GM12878 (cell line): ENCODE data around the gene NCKAP5. TPM values are rescaled to one million over a fixed set of nuclear protein-coding genes. Genes with fewer than 3 reads are reported as not detected.

Source experiments
- ATAC-seq: fragments of 200-7000 bp; cut with Tn5 transposase; 3 replicates; pipeline ENCODE4 v1.9.1; 2020; ENCODE audit warnings: mild to moderate bottlenecking, moderate library complexity
- BruUV-seq: library from RNA; stranded (reverse); fragments of 400-500 nt; replicated peaks from 2 replicates; lab custom pipeline; 2021; lab: Mats Ljungman, UMichigan
- CTCF ChIA-PET: fragments of 300-600 bp; sonication (Branson Sonifier 250); formaldehyde crosslinking; extraction: SDS; loops from one replicate; lab custom pipeline; 2021; ENCODE audit warnings: inconsistent platforms; lab: Yijun Ruan, JAX
- POLR2A ChIA-PET: fragments of 350-600 bp; formaldehyde crosslinking; extraction: SDS; loops from one replicate; lab custom pipeline; 2021; ENCODE audit warnings: inconsistent platforms; lab: Charles Lee
- RAD21 ChIA-PET: fragments of 300-600 bp; sonication (Branson Sonifier 250); formaldehyde crosslinking; loops from one replicate; lab custom pipeline; 2023; ENCODE audit warnings: antibody characterized with exemption; ENCODE audit not compliant: unreplicated experiment; lab: Charles Lee
- SMC1A ChIA-PET: fragments of 300-600 bp; sonication (Branson Sonifier 250); formaldehyde crosslinking; loops from one replicate; lab custom pipeline; 2023; ENCODE audit not compliant: unreplicated experiment, uncharacterized antibody; lab: Charles Lee
- DNase-seq: peaks from one replicate; pipeline ENCODE4 v3.0.0-alpha.2; 2011; ENCODE audit warnings: low read depth, low spot score
- FAIRE-seq: peaks from 3 replicates; lab custom pipeline; 2011; peaks lifted over from hg19 to GRCh38; lab: Jason Lieb, UNC
- H2AFZ ChIP-seq: 2 replicates; pipeline ENCODE4 v1.6.0; 2011; ENCODE audit warnings: low read depth, low read length, control low read depth; ENCODE audit not compliant: control insufficient read depth
- H3K27ac ChIP-seq: 2 replicates; pipeline ENCODE4 v1.5.1; 2011; ENCODE audit warnings: control low read depth; ENCODE audit not compliant: control insufficient read depth, insufficient read depth
- H3K27me3 ChIP-seq, 2 experiments: replicated peaks in 1 of 2; 2 replicates each; pipeline versions ENCODE4 v1.6.0 to v1.6.1; 2011; ENCODE audit warnings: low read length in 1 of 2; ENCODE audit not compliant: control insufficient read depth in 2 of 2, insufficient read depth in 2 of 2
- H3K36me3 ChIP-seq, 2 experiments: 2 replicates each; pipeline ENCODE4 v1.5.1; 2011; ENCODE audit warnings: low read length in 1 of 2; ENCODE audit not compliant: control insufficient read depth in 2 of 2, insufficient read depth in 2 of 2
- H3K4me1 ChIP-seq: 2 replicates; pipeline ENCODE4 v1.6.1; 2011; ENCODE audit warnings: mild to moderate bottlenecking, low read length, moderate library complexity, mixed read lengths; ENCODE audit not compliant: control insufficient read depth, insufficient read depth
- H3K4me2 ChIP-seq: 2 replicates; pipeline ENCODE4 v1.6.0; 2011; ENCODE audit warnings: control low read depth; ENCODE audit not compliant: control insufficient read depth, insufficient read depth
- H3K4me3 ChIP-seq: fragments of 200-600 bp; sonication (generic); 2 replicates; pipeline ENCODE4 v1.5.1; 2016
- H3K79me2 ChIP-seq: 2 replicates; pipeline ENCODE4 v1.6.0; 2011; ENCODE audit warnings: low read length; ENCODE audit not compliant: control insufficient read depth, insufficient read depth
- H3K9ac ChIP-seq: 2 replicates; pipeline ENCODE4 v1.8.0; 2011; ENCODE audit warnings: low read length, control low read depth, mixed read lengths; ENCODE audit not compliant: control insufficient read depth, insufficient read depth
- H3K9me3 ChIP-seq: replicated peaks from 3 replicates; pipeline ENCODE4 v1.5.1; 2011; ENCODE audit warnings: mild to moderate bottlenecking, low read length; ENCODE audit not compliant: control insufficient read depth, insufficient read depth
- H4K20me1 ChIP-seq: 2 replicates; pipeline ENCODE4 v1.6.0; 2011; ENCODE audit not compliant: control insufficient read depth, insufficient read depth
- CHD1 ChIP-seq: IDR thresholded peaks from 2 replicates; pipeline ENCODE4 v1.6.1; 2012; ENCODE audit warnings: low read depth, low read length, improper control_type of control experiment
- ETV6 ChIP-seq, 2 experiments: fragments of 450-650 bp in 1 of 2; IDR thresholded peaks in 1 of 2; conservative IDR thresholded peaks in 1 of 2; 2 replicates each; pipeline ENCODE4 v1.6.1; 2014; ENCODE audit warnings: antibody characterized with exemption in 1 of 2, borderline replicate concordance in 1 of 2, low read depth in 1 of 2, mild to moderate bottlenecking in 1 of 2, moderate library complexity in 1 of 2
- IKZF1 ChIP-seq: fragments of 450-650 bp; conservative IDR thresholded peaks from 2 replicates; pipeline ENCODE4 v1.6.1; 2017; ENCODE audit warnings: antibody characterized with exemption, mild to moderate bottlenecking
- MEF2A ChIP-seq: IDR thresholded peaks from 2 replicates; pipeline ENCODE4 v1.6.1; 2011; ENCODE audit warnings: low read depth, mild to moderate bottlenecking, low read length, moderate library complexity; ENCODE audit not compliant: insufficient read depth
- RAD21 ChIP-seq: IDR thresholded peaks from 2 replicates; pipeline ENCODE4 v1.6.1; 2011; ENCODE audit warnings: mild to moderate bottlenecking, low read depth, low read length, moderate library complexity; ENCODE audit not compliant: insufficient read depth
- RUNX3 ChIP-seq: IDR thresholded peaks from 2 replicates; pipeline ENCODE4 v1.6.1; 2012; ENCODE audit warnings: low read length, inconsistent platforms
- SP1 ChIP-seq: IDR thresholded peaks from one replicate; pipeline ENCODE4 v1.6.1; 2011; ENCODE audit warnings: low read depth, low read length
- ZNF217 ChIP-seq: fragments of 450-650 bp; IDR thresholded peaks from 2 replicates; pipeline ENCODE4 v1.6.1; 2017; ENCODE audit warnings: antibody characterized with exemption, mild to moderate bottlenecking
- ZNF384 ChIP-seq: IDR thresholded peaks from 2 replicates; pipeline ENCODE4 v1.6.1; 2012; ENCODE audit warnings: low read depth, mild to moderate bottlenecking, low read length, improper control_type of control experiment, borderline replicate concordance
- in situ Hi-C: fragments of 300-500 bp; cut with MboI; formaldehyde crosslinking; loops from 9 replicates; pipeline ENCODE4 v1.14.3; 2018; ENCODE audit warnings: mixed read lengths
- intact Hi-C: fragments of 100-400 bp; cut with micrococcal nuclease; formaldehyde crosslinking; loops from one replicate; pipeline ENCODE4 v1.14.2; 2022; ENCODE audit not compliant: unreplicated experiment
- polyA plus RNA-seq, 11 experiments: library from polyadenylated mRNA; depleted of rRNA in 4 of 11; unstranded in 6 of 11; stranded (reverse) in 5 of 11; fragments of >200 nt; fragmentation: Nextera tagmentation in 4 of 11; fragmentation: Illumina TruSeq in 1 of 11; extraction: Ambion mirVana in 4 of 11; extraction: Trizol in 1 of 11; gene quantifications; 1 replicate in 1 of 11; 2 replicates in 10 of 11; pipeline versions ENCODE4 v1.2.1 to v1.2.3, GENCODE V29; 2011 to 2016; ENCODE audit warnings: inconsistent platforms in 2 of 11, missing spikeins in 2 of 11, low read depth in 1 of 11
- total RNA-seq, 4 experiments: library from RNA; depleted of rRNA in 3 of 4; stranded (reverse); fragments of >200 nt in 3 of 4; fragmentation: Illumina TruSeq in 1 of 4; extraction: Trizol in 1 of 4; gene quantifications; 2 replicates each; pipeline versions ENCODE4 v1.2.1 to v1.2.3, GENCODE V29; 2013 to 2021
- TF ChIP-seq, protein P1 (sequence below): IDR thresholded peaks from 2 replicates; pipeline ENCODE4 v1.6.1; 2012; ENCODE audit warnings: improper control_type of control experiment, low read depth, low read length; ENCODE audit not compliant: insufficient replicate concordance
- TF ChIP-seq, protein P2 (sequence below): fragments of 450-650 bp; conservative IDR thresholded peaks from 2 replicates; pipeline ENCODE4 v1.6.1; 2017; ENCODE audit warnings: mild to moderate bottlenecking, moderate library complexity
- TF ChIP-seq, protein P3 (sequence below): fragments of 450-650 bp; IDR thresholded peaks from 2 replicates; pipeline ENCODE4 v1.6.1; 2016; ENCODE audit warnings: mild to moderate bottlenecking

The NCKAP5 gene
- total and polyA plus RNA-seq, 10 of the 15 experiments (the other 5 are each of a cell fraction or from before 2014, with no cell fraction given) = 0.06 to 0.44 (median 0.16) TPM

DNA sequence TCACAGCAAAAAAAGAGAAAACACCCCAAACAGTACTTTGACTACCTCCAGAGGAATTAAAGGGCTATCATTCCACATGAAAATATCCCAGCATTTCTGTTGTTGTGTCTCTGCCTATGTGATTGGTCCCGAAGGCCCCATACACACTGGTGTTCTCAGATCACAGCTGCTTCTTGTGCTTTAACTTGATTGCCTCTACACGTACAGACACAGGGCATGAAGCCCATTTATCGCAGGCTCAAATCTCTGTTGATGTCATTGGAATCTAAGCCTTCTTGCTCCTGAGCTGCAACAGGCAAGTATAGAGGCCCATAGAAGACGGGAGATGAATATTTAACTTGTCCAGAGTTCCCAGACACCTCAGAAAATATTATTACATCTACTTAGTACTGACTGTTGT is 405.2 kb downstream of the NCKAP5 start (continued):
- no peak for TF ChIP-seq SP1
- TF ChIP-seq, protein P1, sequence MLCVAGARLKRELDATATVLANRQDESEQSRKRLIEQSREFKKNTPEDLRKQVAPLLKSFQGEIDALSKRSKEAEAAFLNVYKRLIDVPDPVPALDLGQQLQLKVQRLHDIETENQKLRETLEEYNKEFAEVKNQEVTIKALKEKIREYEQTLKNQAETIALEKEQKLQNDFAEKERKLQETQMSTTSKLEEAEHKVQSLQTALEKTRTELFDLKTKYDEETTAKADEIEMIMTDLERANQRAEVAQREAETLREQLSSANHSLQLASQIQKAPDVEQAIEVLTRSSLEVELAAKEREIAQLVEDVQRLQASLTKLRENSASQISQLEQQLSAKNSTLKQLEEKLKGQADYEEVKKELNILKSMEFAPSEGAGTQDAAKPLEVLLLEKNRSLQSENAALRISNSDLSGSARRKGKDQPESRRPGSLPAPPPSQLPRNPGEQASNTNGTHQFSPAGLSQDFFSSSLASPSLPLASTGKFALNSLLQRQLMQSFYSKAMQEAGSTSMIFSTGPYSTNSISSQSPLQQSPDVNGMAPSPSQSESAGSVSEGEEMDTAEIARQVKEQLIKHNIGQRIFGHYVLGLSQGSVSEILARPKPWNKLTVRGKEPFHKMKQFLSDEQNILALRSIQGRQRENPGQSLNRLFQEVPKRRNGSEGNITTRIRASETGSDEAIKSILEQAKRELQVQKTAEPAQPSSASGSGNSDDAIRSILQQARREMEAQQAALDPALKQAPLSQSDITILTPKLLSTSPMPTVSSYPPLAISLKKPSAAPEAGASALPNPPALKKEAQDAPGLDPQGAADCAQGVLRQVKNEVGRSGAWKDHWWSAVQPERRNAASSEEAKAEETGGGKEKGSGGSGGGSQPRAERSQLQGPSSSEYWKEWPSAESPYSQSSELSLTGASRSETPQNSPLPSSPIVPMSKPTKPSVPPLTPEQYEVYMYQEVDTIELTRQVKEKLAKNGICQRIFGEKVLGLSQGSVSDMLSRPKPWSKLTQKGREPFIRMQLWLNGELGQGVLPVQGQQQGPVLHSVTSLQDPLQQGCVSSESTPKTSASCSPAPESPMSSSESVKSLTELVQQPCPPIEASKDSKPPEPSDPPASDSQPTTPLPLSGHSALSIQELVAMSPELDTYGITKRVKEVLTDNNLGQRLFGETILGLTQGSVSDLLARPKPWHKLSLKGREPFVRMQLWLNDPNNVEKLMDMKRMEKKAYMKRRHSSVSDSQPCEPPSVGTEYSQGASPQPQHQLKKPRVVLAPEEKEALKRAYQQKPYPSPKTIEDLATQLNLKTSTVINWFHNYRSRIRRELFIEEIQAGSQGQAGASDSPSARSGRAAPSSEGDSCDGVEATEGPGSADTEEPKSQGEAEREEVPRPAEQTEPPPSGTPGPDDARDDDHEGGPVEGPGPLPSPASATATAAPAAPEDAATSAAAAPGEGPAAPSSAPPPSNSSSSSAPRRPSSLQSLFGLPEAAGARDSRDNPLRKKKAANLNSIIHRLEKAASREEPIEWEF = no peak
- TF ChIP-seq RUNX3 = no peak
- no peak for TF ChIP-seq RAD21
- TF ChIP-seq CHD1 = no peak
- no peak for TF ChIP-seq MEF2A
- no peak for TF ChIP-seq ZNF384
- TF ChIP-seq, all 136 proteins: peak for 0

DNA sequence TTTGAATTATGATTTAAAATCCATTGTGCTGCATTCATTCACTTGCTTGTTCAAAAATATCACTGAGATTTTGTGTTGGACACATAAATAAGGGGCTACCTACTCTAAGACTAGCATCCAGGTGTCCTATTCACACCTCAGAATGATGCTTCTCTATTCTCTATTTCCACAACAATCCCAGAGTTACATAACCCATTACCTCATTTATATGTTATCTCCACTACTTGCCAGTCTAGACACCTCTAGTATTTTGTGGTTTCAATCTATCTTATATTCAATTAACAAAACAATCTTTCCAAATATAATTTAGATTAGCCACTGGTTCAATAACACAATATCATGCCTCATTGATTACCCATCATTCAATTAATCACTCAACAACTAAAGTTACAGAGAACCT is 409.8 kb downstream of the NCKAP5 start:
- in situ Hi-C loops = loop anchor here (25.0 kb wide), 1 partner anchor 896 kb away; no protein-coding TSS in a partner anchor

More for the DNA sequence above, 409.8 kb downstream of the NCKAP5 start:
- no peak overlapping the region for H3K4me2 ChIP-seq
- H3K9me3 ChIP-seq = no peaks in the 10 kb centered on the region
- H2AFZ ChIP-seq = no peak overlapping the region
- no peaks in the 10 kb centered on the region for H3K27me3 ChIP-seq
- ATAC-seq (no peak), FAIRE-seq (no peak), DNase-seq (no peak)
- H3K36me3 ChIP-seq = no peaks in the 10 kb centered on the region
- no TSS peak for BruUV-seq
- H3K9ac ChIP-seq = no peak overlapping the region
- H3K4me1 ChIP-seq = no peaks in the 10 kb centered on the region
- TF ChIP-seq ZNF217 (no peak), ETV6 (conservative IDR thresholded peaks at IDR 0.05 in 1 of 2, IDR thresholded peaks at IDR 0.05 in 1 of 2; ENCODE audit: borderline replicate concordance in 1 of 2, low read depth in 1 of 2) (no peak), RUNX3 (no peak), IKZF1 (no peak)
- TF ChIP-seq, protein P2, sequence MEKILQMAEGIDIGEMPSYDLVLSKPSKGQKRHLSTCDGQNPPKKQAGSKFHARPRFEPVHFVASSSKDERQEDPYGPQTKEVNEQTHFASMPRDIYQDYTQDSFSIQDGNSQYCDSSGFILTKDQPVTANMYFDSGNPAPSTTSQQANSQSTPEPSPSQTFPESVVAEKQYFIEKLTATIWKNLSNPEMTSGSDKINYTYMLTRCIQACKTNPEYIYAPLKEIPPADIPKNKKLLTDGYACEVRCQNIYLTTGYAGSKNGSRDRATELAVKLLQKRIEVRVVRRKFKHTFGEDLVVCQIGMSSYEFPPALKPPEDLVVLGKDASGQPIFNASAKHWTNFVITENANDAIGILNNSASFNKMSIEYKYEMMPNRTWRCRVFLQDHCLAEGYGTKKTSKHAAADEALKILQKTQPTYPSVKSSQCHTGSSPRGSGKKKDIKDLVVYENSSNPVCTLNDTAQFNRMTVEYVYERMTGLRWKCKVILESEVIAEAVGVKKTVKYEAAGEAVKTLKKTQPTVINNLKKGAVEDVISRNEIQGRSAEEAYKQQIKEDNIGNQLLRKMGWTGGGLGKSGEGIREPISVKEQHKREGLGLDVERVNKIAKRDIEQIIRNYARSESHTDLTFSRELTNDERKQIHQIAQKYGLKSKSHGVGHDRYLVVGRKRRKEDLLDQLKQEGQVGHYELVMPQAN = no peak
- TF ChIP-seq, protein P3, sequence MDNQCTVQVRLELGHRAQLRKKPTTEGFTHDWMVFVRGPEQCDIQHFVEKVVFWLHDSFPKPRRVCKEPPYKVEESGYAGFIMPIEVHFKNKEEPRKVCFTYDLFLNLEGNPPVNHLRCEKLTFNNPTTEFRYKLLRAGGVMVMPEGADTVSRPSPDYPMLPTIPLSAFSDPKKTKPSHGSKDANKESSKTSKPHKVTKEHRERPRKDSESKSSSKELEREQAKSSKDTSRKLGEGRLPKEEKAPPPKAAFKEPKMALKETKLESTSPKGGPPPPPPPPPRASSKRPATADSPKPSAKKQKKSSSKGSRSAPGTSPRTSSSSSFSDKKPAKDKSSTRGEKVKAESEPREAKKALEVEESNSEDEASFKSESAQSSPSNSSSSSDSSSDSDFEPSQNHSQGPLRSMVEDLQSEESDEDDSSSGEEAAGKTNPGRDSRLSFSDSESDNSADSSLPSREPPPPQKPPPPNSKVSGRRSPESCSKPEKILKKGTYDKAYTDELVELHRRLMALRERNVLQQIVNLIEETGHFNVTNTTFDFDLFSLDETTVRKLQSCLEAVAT = no peak
- no peaks in the 10 kb centered on the region for H3K79me2 ChIP-seq
- no peak overlapping the region for H3K27ac ChIP-seq
- H3K4me3 ChIP-seq = no peak overlapping the region
- intact Hi-C loops = no loop called here
- CTCF ChIA-PET = no interaction called here
- POLR2A ChIA-PET = no interaction called here
- no peaks in the 10 kb centered on the region for H4K20me1 ChIP-seq
- RAD21 ChIA-PET = no interaction called here
- SMC1A ChIA-PET = no interaction called here
